HCT116 (cell line): ENCODE data around the gene CLEC16A.

ENCODE experiments used
- CTCF ChIP-seq, 3 experiments: fragments of 200-600 bp in 1 of 3; sonication (generic) in 1 of 3; IDR thresholded peaks in 2 of 3; conservative IDR thresholded peaks in 1 of 3; 2 replicates each; pipeline ENCODE4 v1.5.1; 2012 to 2017; ENCODE audit warnings: low read depth in 2 of 3, low read length in 2 of 3, antibody characterized with exemption in 1 of 3, borderline replicate concordance in 1 of 3, control low read depth in 1 of 3, mild to moderate bottlenecking in 1 of 3, mixed read lengths in 1 of 3, mixed run types in 1 of 3, moderate library complexity in 1 of 3; ENCODE audit not compliant: insufficient read depth in 1 of 3
- RAD21 ChIP-seq: IDR thresholded peaks from 2 replicates; pipeline ENCODE4 v1.6.1; 2012; ENCODE audit warnings: low read depth, mild to moderate bottlenecking

- TF ChIP-seq RAD21 (no peak), CTCF (IDR thresholded peaks at IDR 0.05 in 2 of 3, conservative IDR thresholded peaks at IDR 0.05 in 1 of 3; ENCODE audit: borderline replicate concordance in 1 of 3, insufficient read depth in 1 of 3, low read depth in 2 of 3, low read length in 2 of 3) (no peak)
Observed at GRCh38 chr16:11047939-11048800, 103.8 kb downstream of the CLEC16A start.
